ENCODE measurements around the gene TMEM87A.
"Not testable (repeated sequence)": the region's sequence is repeated elsewhere in the genome, so short reads cannot be mapped to it uniquely, and the experiment has no call there.

- TF ChIP-seq CTCF (IDR thresholded peaks at IDR 0.05; ENCODE audit: insufficient read depth, low read length); POLR2AphosphoS5 (IDR thresholded peaks at IDR 0.05; ENCODE audit: low read depth): not testable (repeated sequence)
These were observed 44.3 kb downstream of the TMEM87A start for GRCh38 chr15:42228981-42229380.

Measured in HL-60 (cell line).